Heart left ventricle (tissue), 16 donors: ENCODE data around the gene SAMD11. TPM values are rescaled to one million over a fixed set of nuclear protein-coding genes. Genes with fewer than 3 reads are reported as not detected.

Experiments
- ATAC-seq, 4 donors: fragments of 200-7000 bp; cut with Tn5 transposase; one replicate each; pipeline ENCODE4 v1.9.1; 2020 to 2022; ENCODE audit warnings: moderate library complexity in 4 of 4, mild to moderate bottlenecking in 3 of 4, moderate number of reproducible peaks in 1 of 4
- DNase-seq, 5 donors: peaks; one replicate each; pipeline ENCODE4 v3.0.0-alpha.2; 2020
- H3K27ac ChIP-seq, 12 donors: fragments of 200-600 bp; sonication (generic) in 4 of 12; one replicate each; pipeline versions ENCODE4 v1.5.0 to v1.8.0; 2016 to 2022; ENCODE audit warnings: mild to moderate bottlenecking in 2 of 12
- H3K27me3 ChIP-seq, 9 donors: fragments of 200-600 bp; sonication (generic) in 2 of 9; one replicate each; pipeline versions ENCODE4 v1.5.1 to v1.8.0; 2016 to 2022; ENCODE audit warnings: mild to moderate bottlenecking in 3 of 9
- H3K36me3 ChIP-seq, 9 donors: fragments of 200-600 bp; sonication (generic) in 2 of 9; one replicate each; pipeline versions ENCODE4 v1.5.0 to v1.8.0; 2018 to 2022; ENCODE audit warnings: mild to moderate bottlenecking in 2 of 9
- H3K4me1 ChIP-seq, 12 donors: fragments of 200-600 bp; sonication (generic) in 4 of 12; one replicate each; pipeline versions ENCODE4 v1.5.0 to v1.8.0; 2016 to 2022; ENCODE audit warnings: mild to moderate bottlenecking in 3 of 12
- H3K4me3 ChIP-seq, 12 donors: fragments of 200-600 bp; sonication (generic) in 4 of 12; one replicate each; pipeline versions ENCODE4 v1.5.0 to v1.8.0; 2017 to 2022; ENCODE audit warnings: mild to moderate bottlenecking in 9 of 12, moderate library complexity in 4 of 12
- H3K9me3 ChIP-seq, 12 donors: fragments of 200-600 bp; sonication (generic) in 4 of 12; one replicate each; pipeline versions ENCODE4 v1.5.0 to v1.8.0; 2016 to 2022; ENCODE audit warnings: mild to moderate bottlenecking in 1 of 12
- POLR2A ChIP-seq, 2 donors: fragments of 450-650 bp; IDR thresholded peaks; one replicate each; pipeline ENCODE4 v1.6.1; 2017; ENCODE audit warnings: antibody characterized with exemption in 2 of 2, mild to moderate bottlenecking in 2 of 2, moderate library complexity in 2 of 2
- WGBS, 4 donors: extraction: QIAGEN DNeasy Blood & Tissue Kit in 2 of 4; methylation state at CpG; one replicate each; pipeline versions ENCODE4 v1.1.5 to v1.1.7; 2013 to 2018; 5-methylcytosine and 5-hydroxymethylcytosine counted together
- intact Hi-C, 10 donors: fragments of 100-400 bp; cut with DNase I; formaldehyde crosslinking; loops; one replicate each; pipeline versions ENCODE4 v1.11.1 to v1.14.2; 2022
- polyA plus RNA-seq, 2 donors: library from polyadenylated mRNA; stranded (reverse); fragments of 200-250 nt; gene quantifications; one replicate each; pipeline ENCODE4 v1.2.3, GENCODE V29; 2013
- total RNA-seq, 9 donors: library from RNA; depleted of rRNA in 2 of 9; stranded (reverse); fragments of >200 nt in 2 of 9; fragmentation: NEBNext Ultra II Directional in 3 of 9; extraction: Animal tissue kit (Norgen Biotek cat#: 25700) in 3 of 9; gene quantifications; one replicate each; pipeline versions ENCODE4 v1.1.0 to v1.2.4, GENCODE V29; 2016 to 2023
- TF ChIP-seq, protein P1 (sequence below), 12 donors: fragments of 200-600 bp; sonication (generic) in 4 of 12; IDR thresholded peaks; one replicate each; pipeline versions ENCODE4 v1.5.0 to v1.8.0; 2018 to 2022; ENCODE audit warnings: antibody characterized with exemption in 12 of 12, mild to moderate bottlenecking in 5 of 12
- donor health status: ischemic (EF 13 %, LVEDD 7.1; RV severe dilation, severe dysfunction).
- donor health status: healthy with polysubstance abuse.
- donor health status: DM: no; HTN: yes; CAD: no.
- donor health status: DM: no; HTN: no; CAD: no.
- donor health status: ischemic (EF 25% LVEDD 6.9; RV normal size, moderate dysfunction).
- donor health status: ischemic (EF 25% LVEDD 5.7; RV mildly dilated, moderate dysfunction).
- donor health status: healthy.
- donor health status: DM: yes; HTN: yes; CAD: no.
- donor health status: ischemic (EF 35%, LVEDD 5.7; RV mildly dilated, moderate dysfunction).
- donor health status: nonischemic (EF 11% LVEDD 7.7; RV severe dilation, severe dysfunction).
- donor health status: DM: yes; HTN: yes; CAD: no.
- donor health status: PGD.
- donor health status: ischemic (EF 29% LVEDD 5.4; RV normal size, mild dysfunction).
- donor health status: nonischemic (EF 23%, LVEDD 6.1; RV moderate dilation, normal function).

SAMD11 gene
- total and polyA plus RNA-seq, 11 donors = 0.38 to 3.2 (median 0.96) TPM

DNA sequence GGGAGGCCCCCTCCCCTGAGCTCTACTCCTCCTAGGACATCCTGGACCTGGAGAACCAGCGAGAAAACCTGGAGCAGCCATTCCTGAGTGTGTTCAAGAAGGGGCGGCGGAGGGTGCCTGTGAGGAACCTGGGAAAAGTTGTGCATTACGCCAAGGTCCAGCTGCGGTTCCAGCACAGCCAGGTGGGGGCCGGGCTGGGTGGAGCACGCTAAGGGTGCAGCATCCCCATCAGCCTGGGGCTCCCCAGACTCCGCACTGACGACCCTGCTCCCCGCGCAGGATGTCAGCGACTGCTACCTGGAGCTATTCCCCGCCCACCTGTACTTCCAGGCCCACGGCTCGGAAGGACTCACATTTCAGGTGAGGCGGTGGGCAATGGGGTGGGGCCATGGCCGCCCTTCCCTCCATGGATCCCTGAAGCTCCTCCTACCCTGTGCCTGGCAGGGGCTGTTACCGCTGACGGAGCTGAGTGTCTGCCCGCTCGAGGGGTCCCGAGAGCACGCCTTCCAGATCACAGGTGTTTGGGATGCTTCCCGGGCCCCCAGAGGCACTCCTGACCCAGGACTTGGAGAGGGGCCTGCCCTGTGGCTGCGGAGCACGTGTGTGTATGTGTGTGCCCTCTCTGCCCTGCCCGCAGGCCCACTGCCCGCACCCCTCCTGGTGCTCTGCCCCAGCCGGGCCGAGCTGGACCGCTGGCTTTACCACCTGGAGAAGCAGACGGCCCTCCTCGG is 46.7 kb downstream of the SAMD11 start:
- DNase-seq = peak in 2 of 5 donors; percentile 5 to 60
- Histone ChIP-seq H3K4me3 (no peak overlapping the region), H3K27ac (no peak overlapping the region), H3K9me3 (no peaks in the 10 kb centered on the region), H3K27me3 (peaks cover 0 to 61% (median 40%) of the 10 kb centered on the region in 9 donors), H3K4me1 (peaks cover 4 to 48% (median 15%) of the 10 kb centered on the region in 12 donors), H3K36me3 (no peaks in the 10 kb centered on the region)
- 13 to 24% (median 15%) methylated on average over 19 to 33 of the region's 33 CpGs for WGBS, 4 donors
- intact Hi-C loops = loop anchor here in 1 of 10 donors (10.0 kb wide), 1 partner anchor 524 kb away; no protein-coding TSS in a partner anchor
- ATAC-seq = no peak
- TF ChIP-seq POLR2A (IDR thresholded peaks at IDR 0.05) = no peak

DNA sequence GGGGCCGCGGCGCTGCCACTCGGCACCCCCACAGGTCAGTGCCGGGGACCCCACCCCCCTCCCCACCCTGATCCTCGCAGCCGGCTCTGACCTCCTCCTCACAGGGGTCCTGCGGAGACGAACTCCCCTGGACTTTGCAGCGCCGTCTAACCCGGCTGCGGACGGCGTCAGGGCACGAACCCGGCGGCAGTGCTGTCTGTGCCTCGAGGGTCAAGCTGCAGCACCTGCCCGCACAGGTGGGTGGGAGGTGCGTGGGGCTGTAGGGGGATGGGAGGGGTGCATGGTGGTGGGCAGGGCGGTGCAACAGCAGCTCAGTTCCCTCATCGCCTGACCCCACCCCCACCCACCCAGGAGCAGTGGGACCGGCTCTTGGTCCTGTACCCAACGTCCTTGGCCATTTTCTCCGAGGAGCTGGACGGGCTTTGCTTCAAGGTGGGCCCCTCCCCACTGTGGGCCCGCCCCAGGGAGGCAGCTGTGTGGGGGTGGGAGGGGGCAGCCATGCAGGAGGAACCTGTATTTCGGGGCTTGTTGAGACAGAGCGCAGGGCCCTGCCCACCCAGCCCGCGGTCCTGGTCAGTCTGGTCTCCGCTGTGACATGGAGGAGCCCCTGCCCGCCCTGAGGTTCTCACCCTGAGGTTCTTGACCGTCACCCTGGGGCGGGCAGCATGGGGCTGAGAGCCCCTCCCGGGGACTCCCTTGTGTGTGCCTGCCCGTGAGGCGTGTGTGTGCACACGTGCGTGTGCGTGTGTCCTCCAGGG is 47.4 kb downstream of the SAMD11 start:
- Histone ChIP-seq H3K4me1 (peaks cover 4 to 51% (median 17%) of the 10 kb centered on the region in 12 donors), H3K9me3 (no peaks in the 10 kb centered on the region), H3K27me3 (peaks cover 0 to 68% (median 46%) of the 10 kb centered on the region in 9 donors), H3K36me3 (no peaks in the 10 kb centered on the region), H3K4me3 (no peak overlapping the region), H3K27ac (no peak overlapping the region)
- WGBS, 4 donors = 36 to 89% (median 47%) methylated on average over 7 to 42 of the region's 42 CpGs
- peak in 1 of 4 donors; percentile 0 for ATAC-seq
- no peak for TF ChIP-seq POLR2A (IDR thresholded peaks at IDR 0.05)
- TF ChIP-seq, protein P1, sequence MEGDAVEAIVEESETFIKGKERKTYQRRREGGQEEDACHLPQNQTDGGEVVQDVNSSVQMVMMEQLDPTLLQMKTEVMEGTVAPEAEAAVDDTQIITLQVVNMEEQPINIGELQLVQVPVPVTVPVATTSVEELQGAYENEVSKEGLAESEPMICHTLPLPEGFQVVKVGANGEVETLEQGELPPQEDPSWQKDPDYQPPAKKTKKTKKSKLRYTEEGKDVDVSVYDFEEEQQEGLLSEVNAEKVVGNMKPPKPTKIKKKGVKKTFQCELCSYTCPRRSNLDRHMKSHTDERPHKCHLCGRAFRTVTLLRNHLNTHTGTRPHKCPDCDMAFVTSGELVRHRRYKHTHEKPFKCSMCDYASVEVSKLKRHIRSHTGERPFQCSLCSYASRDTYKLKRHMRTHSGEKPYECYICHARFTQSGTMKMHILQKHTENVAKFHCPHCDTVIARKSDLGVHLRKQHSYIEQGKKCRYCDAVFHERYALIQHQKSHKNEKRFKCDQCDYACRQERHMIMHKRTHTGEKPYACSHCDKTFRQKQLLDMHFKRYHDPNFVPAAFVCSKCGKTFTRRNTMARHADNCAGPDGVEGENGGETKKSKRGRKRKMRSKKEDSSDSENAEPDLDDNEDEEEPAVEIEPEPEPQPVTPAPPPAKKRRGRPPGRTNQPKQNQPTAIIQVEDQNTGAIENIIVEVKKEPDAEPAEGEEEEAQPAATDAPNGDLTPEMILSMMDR (IDR thresholded peaks at IDR 0.05) = no peak
- intact Hi-C loops = loop anchor here in 1 of 10 donors (10.0 kb wide), 1 partner anchor 524 kb away; no protein-coding TSS in a partner anchor
- DNase-seq = peak in 3 of 5 donors; percentile 7 to 25 (median 17)

DNA sequence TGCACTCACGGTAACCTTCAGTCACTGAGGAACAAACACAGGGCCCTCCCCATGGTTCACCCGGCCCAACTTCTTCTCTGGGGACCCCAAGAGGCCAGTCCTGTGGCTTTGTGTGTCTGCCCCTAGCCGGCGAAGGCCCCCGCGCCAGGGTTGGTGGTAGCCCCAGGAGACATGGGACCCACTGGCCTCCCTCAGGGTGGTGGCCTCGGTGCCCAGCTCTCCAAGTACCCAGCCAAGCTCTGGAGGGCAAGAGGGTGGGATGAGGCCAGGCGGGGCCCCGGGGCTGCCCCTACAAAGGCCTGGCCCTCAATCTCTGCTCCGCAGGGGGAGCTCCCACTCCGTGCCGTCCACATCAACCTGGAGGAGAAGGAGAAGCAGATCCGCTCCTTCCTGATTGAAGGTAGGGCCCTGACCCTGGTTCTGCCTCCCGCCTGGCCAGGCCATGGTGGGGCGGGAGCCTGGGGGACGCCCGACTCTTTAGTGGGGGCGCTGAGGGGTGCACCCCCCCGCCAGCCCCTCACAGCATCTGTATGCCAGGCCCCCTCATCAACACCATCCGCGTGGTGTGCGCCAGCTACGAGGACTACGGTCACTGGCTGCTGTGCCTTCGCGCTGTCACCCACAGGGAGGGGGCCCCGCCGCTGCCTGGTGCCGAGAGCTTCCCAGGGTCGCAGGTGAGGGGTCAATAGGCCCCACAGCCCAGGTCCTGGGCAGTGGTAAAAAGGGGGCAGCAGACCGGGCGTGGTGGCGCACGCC is 48.2 kb downstream of the SAMD11 start:
- peaks cover 0 to 46% (median 13%) of the 10 kb centered on the region in 12 donors for H3K4me1 ChIP-seq
- H3K9me3 ChIP-seq = no peaks in the 10 kb centered on the region
- no peak overlapping the region for H3K4me3 ChIP-seq
- 75 to 80% (median 77%) methylated on average over 20 to 34 of the region's 34 CpGs for WGBS, 4 donors
- intact Hi-C loops = loop anchor here in 1 of 10 donors (10.0 kb wide), 1 partner anchor 523 kb away; no protein-coding TSS in a partner anchor
- H3K36me3 ChIP-seq = no peaks in the 10 kb centered on the region
- H3K27ac ChIP-seq = no peak overlapping the region
- peak in 3 of 4 donors; percentile 1 to 3 (median 2) for ATAC-seq
- TF ChIP-seq, protein P1 (IDR thresholded peaks at IDR 0.05) = no peak
- no peak for TF ChIP-seq POLR2A (IDR thresholded peaks at IDR 0.05)
- H3K27me3 ChIP-seq = peaks cover 0 to 71% (median 46%) of the 10 kb centered on the region in 9 donors
- peak in 4 of 5 donors; percentile 12 to 31 (median 20) for DNase-seq

DNA sequence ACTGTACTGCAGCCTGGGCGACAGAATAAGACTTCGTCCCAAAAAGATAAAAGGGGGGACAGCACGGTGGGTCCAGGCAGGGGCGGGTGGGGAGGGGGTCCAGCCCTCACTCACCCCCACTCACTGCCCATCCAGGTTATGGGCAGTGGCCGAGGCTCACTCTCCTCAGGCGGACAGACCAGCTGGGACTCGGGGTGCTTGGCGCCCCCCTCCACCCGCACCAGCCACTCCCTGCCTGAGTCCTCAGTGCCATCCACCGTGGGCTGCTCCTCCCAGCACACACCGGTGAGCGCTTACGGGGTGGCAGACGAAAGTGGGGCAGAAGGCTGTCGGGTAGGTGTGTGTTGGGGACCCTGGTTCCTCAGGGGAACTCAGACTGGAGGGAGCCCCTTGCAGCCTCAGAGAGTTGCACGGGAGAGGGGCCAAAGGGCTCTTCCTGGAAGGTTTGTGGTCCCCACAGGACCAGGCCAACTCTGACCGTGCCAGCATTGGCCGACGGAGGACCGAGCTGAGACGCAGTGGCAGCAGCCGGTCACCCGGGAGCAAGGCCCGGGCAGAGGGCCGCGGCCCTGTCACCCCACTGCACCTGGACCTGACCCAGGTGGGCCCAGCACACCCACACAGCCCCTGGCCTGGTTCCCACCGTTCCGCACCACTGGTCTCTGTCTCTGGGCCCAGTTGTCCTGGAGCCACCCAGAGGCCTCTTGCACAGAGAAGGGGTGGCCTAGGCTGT is 49.2 kb downstream of the SAMD11 start:
- peak overlapping the region in 2 of 12 donors; percentile 39 to 47 for H3K27ac ChIP-seq
- intact Hi-C loops = loop anchor here in 1 of 10 donors (10.0 kb wide), 1 partner anchor 522 kb away; no protein-coding TSS in a partner anchor
- H3K4me1 ChIP-seq = peaks cover 0 to 41% (median 9%) of the 10 kb centered on the region in 12 donors
- 58 to 76% (median 63%) methylated on average over 26 to 28 of the region's 28 CpGs for WGBS, 4 donors
- H3K36me3 ChIP-seq = no peaks in the 10 kb centered on the region
- no peak overlapping the region for H3K4me3 ChIP-seq
- DNase-seq (peak in 3 of 5 donors; percentile 20 to 44 (median 42)), ATAC-seq (peak; percentile 4 to 25 (median 11))
- TF ChIP-seq, protein P1 (IDR thresholded peaks at IDR 0.05) = no peak
- no peak for TF ChIP-seq POLR2A (IDR thresholded peaks at IDR 0.05)
- H3K27me3 ChIP-seq = peaks cover 0 to 69% (median 41%) of the 10 kb centered on the region in 9 donors
- no peaks in the 10 kb centered on the region for H3K9me3 ChIP-seq
